T-helper 1 cell treated with Interleukin-12 subunit alpha and Interleukin-12 subunit beta and Interleukin-4 antibody, amounts not matched to agents 30 ng/mL and 1 ng/mL, for 36 hours (primary cell): Measurements from ENCODE around the gene PSAP. TPM values are rescaled to one million over a fixed set of nuclear protein-coding genes. Genes with fewer than 3 reads are reported as not detected.
"Not testable (repeated sequence)": the region's sequence is repeated elsewhere in the genome, so short reads cannot be mapped to it uniquely, and the experiment has no call there.

Source experiments
- intact Hi-C: fragments of 100-400 bp; cut with micrococcal nuclease; formaldehyde crosslinking; loops from one replicate; pipeline ENCODE4 v1.15.1; 2024
- total RNA-seq: library from RNA; stranded (reverse); gene quantifications from 2 replicates; pipeline ENCODE4 v1.2.3, GENCODE V29; 2022

The PSAP gene
- 188 and 192 TPM in 2 replicates for total RNA-seq

GRCh38 chr10:71850743-71851464 lies at the start of gene PSAP:
PSAP (minus strand) TSS chr10:71851251; CDS start chr10:71851221, 30 bp downstream.
- intact Hi-C loops, result loop anchor here (1.0 to 5.0 kb wide), 13 partner anchors 18 to 1244 kb away; partner anchors contain the start of genes ANAPC16, ASCC1, MCU and SLC29A3

- intact Hi-C loops, result no loop called here
Measured at GRCh38 chr10:71900441-71901180, 49.6 kb upstream of the PSAP start.

GRCh38 chr10:71899665-71900412 lies 48.8 kb upstream of the PSAP start:
- intact Hi-C loops, result no loop called here

- intact Hi-C loops, result not testable (repeated sequence)
Measured at GRCh38 chr10:71898346-71898745, 47.3 kb upstream of the PSAP start.

- intact Hi-C loops, result no loop called here
Measured at GRCh38 chr10:71893920-71894319, 42.9 kb upstream of the PSAP start.

GRCh38 chr10:71893258-71893815 lies 42.3 kb upstream of the PSAP start:
- intact Hi-C loops, result no loop called here

GRCh38 chr10:71891437-71891836 lies 40.4 kb upstream of the PSAP start:
- intact Hi-C loops, result no loop called here

- intact Hi-C loops, result loop anchor here (2.0 kb wide), 1 partner anchor 39 kb away; the partner anchor contains the start of gene PSAP
Measured at GRCh38 chr10:71889388-71889987, 38.4 kb upstream of the PSAP start.

GRCh38 chr10:71888623-71889387 lies 37.8 kb upstream of the PSAP start:
- intact Hi-C loops, result loop anchor here (2.0 kb wide), 1 partner anchor 38 kb away; the partner anchor contains the start of gene PSAP

GRCh38 chr10:71888248-71888622 lies 37.2 kb upstream of the PSAP start:
- intact Hi-C loops, result loop anchor here (2.0 kb wide), 1 partner anchor 37 kb away; the partner anchor contains the start of gene PSAP

GRCh38 chr10:71887743-71888142 lies 36.7 kb upstream of the PSAP start:
- intact Hi-C loops, result loop anchor here (2.0 kb wide), 1 partner anchor 37 kb away; the partner anchor contains the start of gene PSAP

GRCh38 chr10:71882813-71883659 lies 32.0 kb upstream of the PSAP start:
- intact Hi-C loops, result no loop called here

- intact Hi-C loops, result no loop called here
Measured at GRCh38 chr10:71881647-71882355, 30.8 kb upstream of the PSAP start.

- intact Hi-C loops, result not testable (repeated sequence)
Measured at GRCh38 chr10:71881307-71881624, 30.2 kb upstream of the PSAP start.

- intact Hi-C loops, result no loop called here
Measured at GRCh38 chr10:71880425-71881306, 29.6 kb upstream of the PSAP start.

GRCh38 chr10:71878327-71879034 lies 27.4 kb upstream of the PSAP start:
- intact Hi-C loops, result no loop called here

- intact Hi-C loops, result no loop called here
Measured at GRCh38 chr10:71877821-71878220, 26.8 kb upstream of the PSAP start.
